Epidermal melanocyte (primary cell): ENCODE measurements around the gene ATG9B.
A peak's percentile ranks its signal among the peaks of the same experiment; 100 is the strongest.
"Not testable (repeated sequence)": the region's sequence is repeated elsewhere in the genome, so short reads cannot be mapped to it uniquely, and the experiment has no call there.

ENCODE experiments used
- DNase-seq: peaks from one replicate; pipeline ENCODE4 v3.0.0; 2011; ENCODE audit warnings: low spot score; ENCODE audit not compliant: insufficient read length

The ATG9B gene

DNA sequence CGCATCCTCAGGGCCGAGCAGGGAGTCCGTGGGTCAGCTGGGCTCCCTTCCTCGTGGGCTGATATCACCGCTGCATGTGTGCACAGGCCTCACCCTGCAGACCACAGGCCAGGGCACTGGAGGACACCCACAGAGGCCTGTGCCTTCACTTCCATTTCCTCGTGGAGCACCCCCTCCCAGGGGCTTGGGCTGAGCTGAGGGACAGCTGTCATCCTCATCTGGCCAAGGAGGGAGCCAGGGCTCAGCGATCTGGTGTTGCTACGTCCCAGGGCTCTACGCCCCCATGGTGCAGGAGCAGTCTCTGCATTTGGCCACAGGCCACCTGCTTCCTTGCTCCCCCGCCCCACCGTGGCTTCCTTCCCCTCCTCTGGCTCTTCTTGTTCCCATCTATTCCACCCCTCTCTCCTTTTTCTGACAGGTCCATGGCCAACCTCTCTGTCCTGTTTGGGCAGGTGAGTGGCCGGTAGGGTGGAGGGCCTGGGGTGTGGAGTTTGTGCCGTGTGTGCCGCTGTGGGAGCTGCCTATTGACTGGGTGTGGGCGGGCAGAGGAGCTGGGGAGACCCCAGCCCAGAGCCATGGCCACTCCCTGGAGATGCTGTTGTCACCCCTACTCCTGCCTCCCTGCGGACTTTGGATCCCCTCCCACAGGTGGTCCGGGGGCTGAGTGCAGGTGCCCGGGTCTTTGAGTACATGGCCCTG, 15.7 kb upstream of the ATG9B start:
- no peak for DNase-seq

DNA sequence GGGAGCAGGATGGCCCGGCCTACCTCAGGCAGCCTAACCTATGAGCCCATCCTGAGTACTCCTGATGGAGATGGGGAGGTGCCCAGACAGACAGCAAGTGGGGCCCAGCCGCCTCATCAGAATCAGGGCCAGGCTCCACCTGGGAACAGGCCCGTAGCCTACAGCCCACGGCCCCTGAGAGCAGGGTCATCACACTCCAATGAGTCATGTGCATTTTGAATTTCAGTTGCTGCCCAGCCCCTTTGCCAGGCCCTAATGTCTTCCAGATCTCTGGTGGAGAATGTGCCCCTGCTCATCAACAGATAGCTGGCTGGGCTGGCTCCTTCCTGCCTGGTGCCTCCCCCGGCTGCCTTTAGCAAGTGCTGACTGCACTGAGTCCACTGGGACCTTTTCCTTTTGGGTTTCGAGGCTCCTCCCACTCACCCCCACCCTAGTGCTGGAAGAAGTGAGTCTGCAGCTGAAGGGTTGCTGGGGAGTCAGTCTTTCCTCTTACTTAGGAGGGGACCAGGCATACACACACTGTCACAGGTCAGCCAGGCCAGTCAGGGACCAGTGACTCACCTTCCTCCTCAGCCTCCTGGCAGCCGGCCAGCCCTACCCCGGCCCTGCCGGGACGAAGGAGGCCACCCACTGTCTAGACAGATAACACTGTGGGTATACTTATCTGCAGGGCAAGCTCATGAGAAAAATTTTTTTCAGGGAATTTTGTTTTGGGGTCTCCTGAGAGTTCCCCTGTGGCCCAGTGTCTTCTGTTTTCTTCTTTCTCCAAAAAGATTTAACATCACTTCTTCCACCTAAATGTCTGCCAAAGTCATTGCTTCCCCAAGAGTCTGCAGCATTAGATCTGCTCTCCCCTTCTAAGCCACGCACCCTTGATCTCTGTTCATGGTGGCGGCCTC, 14.9 kb upstream of the ATG9B start:
- DNase-seq: no peak

DNA sequence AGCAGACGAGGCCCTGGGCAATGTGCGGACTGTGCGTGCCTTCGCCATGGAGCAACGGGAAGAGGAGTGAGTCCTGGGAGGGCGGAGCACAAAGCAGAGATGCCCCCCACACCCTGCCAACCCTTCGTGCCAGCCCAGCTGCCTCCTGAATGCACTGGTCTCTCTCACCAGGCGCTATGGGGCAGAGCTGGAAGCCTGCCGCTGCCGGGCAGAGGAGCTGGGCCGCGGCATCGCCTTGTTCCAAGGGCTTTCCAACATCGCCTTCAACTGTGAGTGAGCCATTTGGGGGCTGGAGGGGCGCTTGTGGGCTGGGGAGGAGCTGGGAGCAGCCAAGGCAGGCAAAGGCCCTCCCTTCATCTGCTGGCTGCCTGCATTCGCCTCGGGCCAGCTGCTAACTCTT, 11.6 kb upstream of the ATG9B start:
- no peak for DNase-seq

DNA sequence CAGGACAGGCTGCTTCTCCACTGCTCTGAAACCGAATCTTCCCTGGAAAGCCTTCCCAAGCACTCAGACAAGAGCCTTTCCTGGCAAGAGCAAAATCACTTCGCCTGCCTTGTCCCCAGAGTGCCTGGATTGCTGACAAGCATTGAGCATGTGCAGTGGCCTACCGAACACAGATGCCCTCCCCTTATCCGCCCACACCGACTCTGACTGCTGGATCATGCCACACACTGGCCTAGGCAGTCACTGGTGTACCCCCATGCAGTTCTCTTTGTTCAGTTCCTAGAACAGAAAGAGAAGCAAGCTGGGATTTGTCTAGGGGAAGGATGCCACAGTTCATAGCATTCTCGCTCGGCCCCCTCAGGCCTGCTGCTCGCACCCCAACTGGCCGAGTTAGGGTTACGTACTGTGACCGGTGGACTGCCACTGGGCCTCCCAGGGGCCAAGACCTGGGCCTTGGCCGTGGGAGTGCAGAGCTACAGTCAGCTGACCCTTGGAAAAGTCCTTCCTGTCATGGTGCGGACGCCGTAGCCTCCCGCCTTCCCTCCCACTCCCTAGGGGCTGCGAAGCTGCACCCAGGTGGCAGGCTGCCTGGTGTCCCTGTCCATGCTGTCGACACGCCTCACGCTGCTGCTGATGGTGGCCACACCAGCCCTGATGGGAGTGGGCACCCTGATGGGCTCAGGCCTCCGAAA, 10.9 kb upstream of the ATG9B start:
- DNase-seq: no peak

DNA sequence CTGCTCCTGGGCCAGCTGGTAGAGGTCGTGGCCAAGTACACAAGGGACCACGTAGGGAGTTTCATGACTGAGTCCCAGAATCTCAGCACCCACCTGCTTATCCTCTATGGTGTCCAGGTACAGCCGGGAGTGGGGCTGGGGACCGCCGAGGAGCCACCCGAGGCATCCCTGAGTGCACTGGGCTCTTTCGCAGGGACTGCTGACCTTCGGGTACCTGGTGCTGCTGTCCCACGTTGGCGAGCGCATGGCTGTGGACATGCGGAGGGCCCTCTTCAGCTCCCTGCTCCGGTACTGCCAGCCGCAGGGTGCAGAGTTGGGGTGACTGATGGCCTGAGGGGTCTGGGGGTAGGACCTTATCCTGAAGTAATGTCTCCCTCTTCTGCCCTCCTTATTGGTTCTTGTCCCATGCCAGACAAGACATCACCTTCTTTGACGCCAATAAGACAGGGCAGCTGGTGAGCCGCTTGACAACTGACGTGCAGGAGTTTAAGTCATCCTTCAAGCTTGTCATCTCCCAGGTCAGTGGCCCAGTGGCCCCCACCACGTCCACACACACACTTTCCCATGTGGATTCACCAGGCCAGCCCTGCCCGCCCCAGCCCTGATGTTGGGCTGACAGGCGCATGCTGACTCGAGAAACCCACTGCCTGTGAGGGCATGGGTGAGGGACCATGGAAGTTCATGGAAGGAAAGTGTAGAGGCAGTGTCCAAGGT, 10.2 kb upstream of the ATG9B start:
- DNase-seq: no peak

DNA sequence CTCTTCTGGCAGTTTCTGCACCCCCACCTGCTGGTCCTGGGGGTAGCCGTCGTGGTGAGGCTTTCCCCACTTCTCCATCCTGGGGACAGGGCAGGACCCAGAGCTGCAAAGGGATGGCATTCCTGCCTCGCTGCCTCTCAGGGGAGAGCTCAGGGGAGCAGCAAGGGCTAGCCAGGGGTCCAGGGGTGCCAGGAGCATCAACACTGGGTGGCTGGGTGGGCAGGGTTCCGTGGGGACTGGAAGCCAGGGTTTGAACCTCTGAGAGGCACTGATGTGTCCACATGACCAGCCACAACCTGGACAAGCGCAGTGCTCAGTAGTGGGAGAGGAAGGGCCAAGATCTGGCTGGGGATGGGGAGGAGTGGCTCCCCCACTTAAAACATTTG, 9.6 kb upstream of the ATG9B start:
- DNase-seq: no peak

DNA sequence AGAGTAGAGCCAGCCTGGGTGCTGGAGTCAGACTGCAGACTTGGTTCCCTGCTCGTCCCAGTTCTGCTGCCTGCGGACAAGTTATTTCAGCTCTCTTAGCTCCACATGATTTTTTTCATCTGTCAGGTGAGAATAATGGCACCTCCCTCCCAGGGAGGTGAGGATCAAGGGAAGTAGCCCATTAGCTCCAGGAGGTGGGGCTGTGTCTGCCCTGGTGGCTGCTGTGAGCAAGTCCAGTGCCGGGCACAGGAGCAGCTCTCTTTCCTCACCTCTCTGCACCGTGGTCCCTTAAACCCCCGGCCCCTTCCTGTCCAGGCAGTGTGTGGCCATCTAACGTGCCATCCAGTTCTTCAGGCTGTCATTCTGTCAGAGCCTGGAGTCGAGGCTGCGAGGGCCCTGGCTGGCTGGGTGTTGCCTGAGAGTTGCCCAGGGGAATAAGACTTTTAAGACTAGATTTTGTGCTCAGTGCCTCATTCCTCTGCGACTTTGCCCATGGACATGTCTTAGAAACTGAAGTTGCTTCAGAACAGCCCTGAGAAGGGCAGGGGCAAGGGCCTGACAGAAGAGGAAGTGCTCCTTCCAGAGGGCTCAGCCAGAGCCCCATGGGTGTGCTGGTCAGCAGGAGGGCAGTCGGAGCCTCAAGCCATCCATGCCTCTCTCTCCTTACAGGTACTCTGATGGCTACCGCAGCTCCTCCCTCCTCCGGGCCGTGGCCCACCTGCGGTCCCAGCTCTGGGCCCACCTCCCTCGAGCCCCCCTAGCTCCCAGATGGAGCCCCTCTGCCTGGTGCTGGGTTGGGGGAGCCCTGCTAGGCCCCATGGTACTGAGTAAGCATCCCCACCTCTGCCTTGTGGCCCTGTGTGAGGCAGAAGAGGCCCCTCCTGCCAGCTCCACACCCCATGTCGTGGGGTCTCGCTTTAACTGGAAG, 8.9 kb upstream of the ATG9B start:
- no peak for DNase-seq

DNA sequence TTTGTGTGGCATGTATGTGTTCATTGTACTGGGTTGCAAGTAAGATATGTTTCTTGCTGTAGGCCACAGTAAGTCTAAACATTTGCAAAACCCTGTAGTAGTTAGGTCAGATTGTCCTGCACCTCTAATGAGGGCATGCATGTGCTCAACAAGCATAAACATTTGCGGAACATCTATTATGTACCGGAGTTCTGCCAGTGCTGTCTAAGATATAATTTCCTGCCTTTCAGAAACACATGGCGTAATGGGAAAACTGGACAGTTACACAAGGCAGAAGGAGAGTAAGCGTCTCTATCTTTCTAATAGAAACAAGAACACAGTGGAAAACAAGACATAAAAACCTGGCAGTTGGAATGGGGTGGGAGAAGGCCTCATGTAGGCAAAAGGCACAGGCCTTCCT, 6.7 kb upstream of the ATG9B start:
- no peak for DNase-seq

DNA sequence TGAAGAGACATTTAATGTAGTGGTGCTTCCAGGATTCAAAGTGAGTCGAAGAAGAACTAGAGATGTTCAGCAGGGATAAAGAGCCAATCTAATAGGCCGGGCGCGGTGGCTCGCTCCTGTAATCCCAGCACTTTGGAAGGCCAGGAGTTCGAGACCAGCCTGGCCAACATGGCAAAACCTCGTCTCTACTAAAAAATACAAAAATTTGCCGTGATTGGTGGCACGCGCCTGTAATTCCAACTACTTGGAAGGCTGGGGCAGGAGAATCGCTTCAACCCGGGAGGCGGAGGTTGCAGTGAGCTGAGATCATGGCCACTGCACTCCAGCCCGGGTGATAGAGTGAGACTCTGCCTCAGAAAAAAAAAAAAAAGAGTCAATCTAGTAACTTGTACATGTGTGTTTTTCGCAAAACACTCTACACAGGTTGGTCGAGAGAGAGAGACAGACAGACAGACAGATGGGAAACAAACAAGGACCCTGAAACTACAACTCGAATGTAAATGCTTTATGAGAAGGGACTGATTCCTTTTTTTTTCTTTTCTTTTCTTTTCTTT, 4.7 kb upstream of the ATG9B start:
- no peak for DNase-seq

DNA sequence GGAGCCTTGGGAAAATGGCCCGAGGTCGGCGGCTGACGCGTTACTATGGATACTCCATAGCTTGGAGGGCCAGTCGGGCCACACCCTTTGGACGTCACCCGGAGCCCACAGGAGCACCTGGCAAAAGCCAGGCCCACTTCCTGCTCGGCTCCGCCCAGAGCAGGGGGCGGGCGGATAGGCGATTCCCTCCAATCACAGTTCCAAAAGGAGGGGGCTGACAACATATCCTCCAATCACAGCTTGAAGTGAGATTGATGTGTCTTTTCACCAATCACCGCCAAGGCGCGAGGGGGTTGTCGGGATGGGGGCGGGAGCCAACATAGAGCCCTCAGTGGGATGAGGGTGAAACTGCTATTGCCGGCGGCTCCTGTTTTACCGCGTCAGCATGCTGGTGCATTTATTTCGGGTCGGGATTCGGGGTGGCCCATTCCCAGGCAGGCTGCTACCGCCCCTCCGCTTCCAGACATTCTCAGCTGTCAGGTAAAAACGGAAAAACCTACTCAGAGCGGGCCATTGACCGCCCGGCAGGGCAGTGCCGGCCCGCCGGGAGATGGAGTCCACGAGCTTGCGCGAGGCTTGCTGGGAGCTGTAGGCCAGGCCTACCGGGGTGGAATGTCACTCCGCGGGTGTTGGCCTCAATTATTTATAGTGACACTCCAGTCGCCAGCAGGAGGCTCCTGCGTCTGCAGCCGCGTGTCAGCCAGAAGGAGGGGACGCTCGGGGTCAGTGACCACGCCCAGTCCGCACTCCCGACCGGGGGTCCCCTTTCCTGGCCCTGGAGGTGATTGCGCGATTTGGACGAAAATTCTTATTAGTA, 4.0 kb upstream of the ATG9B start, which contains the start of gene ABCB8:
TSS of gene ABCB8 (plus strand) at position 320 of the 817 bp plus-strand sequence. CDS start at position 386, 66 bp downstream.
- peak; percentile 100 for DNase-seq

DNA sequence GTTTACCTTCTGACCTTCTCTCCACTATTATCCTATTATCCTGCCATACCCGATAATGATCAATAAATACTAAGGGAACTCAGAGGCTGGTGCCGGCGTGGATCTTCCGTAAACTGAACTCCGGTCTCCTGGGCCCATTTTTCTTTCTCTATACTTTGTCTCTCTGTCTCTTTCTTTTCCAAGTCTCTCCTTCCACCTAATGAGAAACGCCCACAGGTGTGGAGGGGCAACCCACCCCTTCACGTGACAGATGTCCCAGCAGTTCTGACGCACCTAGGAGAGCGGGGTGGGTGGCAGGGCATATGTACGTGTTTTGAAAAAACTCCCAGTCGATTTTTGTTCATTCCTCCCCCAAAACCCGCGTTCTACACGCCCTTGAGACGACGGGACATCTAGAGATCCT, 3.4 kb upstream of the ATG9B start:
- not testable (repeated sequence) for DNase-seq

DNA sequence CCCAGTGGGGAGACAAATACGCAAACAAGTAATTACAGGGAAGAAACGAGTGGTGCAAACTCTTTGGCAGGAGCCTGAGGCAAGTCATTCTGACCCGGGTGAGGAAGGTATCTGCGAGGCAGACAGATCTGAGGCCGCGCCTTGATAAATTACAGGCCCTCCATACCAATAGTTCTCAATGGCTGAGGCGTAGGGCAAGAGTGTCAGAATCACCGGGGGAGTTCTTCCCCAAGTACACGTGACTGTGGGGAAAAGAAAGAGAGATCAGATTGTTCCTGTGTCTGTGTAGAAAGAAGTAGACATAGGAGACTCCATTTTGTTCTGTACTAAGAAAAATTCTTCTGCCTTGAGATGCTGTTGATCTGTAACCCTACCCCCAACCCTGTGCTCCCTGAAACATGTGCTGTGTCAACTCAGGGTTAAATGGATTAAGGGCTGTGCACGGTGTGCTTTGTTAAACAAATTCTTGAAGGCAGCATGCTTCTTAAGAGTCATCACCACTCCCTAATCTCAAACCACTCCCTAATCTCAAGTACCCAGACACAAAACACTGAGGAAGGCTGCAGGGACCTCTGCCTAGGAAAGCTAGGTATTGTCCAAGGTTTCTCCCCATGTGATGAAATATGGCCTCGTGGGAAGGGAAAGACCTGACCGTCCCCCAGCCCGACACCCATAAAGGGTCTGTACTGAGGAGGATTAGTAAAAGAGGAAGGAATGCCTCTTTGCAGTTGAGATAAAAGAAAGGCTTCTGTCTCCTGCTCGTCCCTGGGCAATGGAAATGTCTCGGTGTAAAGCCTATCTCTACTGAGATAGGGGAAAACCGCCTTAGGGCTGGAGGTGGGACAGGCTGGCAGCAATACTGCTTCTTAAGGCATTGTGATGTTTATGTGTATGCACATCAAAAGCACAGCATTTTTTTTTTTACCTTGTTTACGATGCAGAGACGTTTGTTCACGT, 2.8 kb upstream of the ATG9B start:
- not testable (repeated sequence) for DNase-seq

DNA sequence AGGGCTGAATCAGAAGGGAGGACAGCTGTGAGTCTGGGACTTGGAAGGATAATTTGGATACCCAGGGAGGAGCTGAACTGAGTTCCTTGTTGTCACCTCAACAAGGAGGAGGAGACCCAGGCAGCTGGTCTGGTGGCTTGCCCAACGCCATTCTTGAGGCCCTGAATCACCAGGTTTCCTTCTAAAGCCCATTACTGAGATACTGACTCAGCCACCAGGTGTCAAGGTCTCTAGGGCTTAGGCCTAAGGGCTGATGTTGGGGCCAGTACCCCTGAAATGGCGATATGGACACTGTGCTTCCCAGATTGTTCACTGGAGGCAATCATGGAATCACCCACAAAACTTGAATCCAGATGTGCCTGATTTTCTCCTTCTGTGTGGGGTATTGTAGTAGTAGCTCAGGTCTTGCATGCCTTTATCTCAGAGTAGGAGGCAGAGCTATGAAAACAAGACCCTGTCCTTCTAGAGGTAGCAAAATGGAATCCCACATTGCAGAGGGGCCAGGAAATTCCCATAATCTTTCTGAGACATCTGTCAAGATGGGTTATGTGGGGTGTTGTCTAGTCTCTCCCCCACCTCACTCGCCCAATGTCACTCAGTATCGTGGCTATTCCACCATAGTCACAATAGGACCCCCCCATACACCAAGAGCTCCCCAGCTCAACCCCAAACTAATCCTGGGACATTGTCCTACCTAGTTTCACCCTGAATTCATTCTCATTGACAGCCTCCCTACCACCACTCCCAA, 1.8 kb upstream of the ATG9B start:
- no peak for DNase-seq

DNA sequence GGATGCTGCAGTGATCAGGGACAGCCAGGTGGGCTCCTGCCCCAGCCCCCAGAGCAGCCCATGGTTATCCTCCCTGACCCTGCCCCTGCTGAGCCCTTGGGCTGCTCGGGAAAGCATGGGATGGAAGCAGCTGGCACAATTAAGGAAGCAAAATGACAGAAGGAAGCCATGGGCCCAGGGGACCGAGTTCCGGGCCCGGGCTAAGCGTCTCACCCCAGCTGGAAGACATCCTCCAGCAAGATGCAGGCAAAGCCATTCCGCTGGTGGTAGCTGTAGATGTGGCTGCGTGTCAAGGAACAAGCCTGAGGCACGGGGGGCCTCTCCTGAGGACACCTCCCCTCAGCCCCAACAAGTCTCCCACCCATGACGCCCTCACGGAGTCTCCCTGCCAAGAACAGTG, 1.1 kb downstream of the ATG9B start:
- no peak for DNase-seq

DNA sequence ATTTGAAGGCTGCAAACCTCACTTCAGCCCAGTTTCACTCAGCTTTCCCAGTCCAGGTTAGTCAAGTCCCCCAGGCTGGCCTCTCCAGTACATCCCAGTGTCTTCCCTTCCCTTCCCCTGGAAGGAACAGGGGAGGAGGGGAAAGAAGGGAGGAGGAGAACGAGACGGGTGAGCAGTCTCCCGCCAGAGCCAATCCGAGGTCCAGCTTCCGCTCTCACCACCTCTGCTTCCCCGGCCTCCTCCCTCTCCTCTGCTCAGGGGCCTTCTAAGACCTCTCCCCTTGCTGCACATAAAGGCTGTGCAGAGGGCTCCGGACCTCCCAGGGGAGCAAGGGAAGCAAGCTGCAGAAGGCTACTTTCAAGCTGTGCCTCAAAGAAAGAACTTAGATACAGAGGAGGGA, 4.1 kb downstream of the ATG9B start:
- DNase-seq: no peak

DNA sequence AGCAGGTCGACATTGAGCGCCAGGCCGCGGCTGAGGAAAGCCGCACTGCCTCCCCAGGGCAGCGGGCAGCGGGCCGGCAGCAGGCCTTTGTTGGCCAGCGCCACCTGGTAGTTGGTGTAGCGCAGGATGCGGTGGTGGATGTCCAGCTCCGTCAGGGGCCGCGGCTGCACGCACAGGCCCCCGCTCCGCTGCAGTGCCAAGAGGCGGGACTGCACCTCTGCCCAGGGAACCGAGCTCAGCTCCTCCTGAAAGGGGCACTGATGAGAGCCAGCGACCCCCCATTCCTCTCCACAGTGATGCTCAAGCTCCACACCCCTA, 5.2 kb downstream of the ATG9B start:
- no peak for DNase-seq

DNA sequence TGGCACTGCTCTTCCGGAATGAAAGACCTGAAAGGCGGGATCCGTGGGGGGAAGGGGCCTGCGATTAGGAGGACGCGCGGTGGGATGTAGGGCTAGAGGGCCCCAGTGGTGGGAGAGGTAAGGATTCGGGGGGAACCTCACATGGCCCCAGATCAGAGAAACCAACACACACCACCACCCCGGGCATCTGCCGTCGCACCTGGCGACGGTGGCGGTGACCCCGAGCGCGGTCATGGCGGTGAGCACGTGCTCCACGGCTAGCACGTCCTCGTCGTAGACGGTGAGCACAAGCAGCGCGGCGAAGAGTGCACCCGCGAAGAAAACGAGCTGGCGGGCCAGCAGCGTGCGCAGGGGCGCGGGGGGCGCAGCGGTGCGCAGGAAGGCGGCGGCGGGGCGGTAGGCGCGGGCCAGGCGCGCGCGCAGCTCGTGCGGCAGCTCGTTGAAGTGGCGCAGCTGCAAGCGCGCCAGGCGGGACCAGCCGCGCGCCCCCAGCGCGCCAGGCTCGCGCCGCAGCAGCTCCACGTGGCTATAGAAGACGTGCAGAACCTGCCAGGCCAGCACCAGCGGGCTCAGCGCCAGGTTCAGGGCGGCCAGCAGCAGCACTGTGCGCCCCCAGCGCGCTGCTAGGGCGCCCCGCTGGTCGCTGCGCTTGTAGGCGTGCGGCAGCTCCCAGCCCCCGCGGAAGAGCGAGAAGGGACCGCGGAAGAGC, 5.7 kb downstream of the ATG9B start:
- no peak for DNase-seq
